SK-N-SH treated with all-trans-retinoic acid at 6 μM for 48 hours (cell line): ENCODE results near the gene LY6G6F.

ENCODE experiments used
- ATAC-seq: fragments of 200-7000 bp; cut with Tn5 transposase; 3 replicates; pipeline ENCODE4 v1.9.1; 2020; ENCODE audit warnings: mild to moderate bottlenecking, moderate library complexity
- ARNTL ChIP-seq: fragments of 450-650 bp; formaldehyde crosslinking; IDR thresholded peaks from 2 replicates; pipeline ENCODE4 v1.5.0; 2020; ENCODE audit warnings: low read depth, mild to moderate bottlenecking, moderate library complexity, borderline replicate concordance
- BACH2 ChIP-seq: fragments of 250-450 bp; sonication (Bioruptor Pico); IDR thresholded peaks from 2 replicates; pipeline ENCODE4 v1.9.0; 2021; ENCODE audit warnings: mild to moderate bottlenecking, borderline replicate concordance
- ISL1 ChIP-seq: fragments of 250-450 bp; sonication (Bioruptor Pico); IDR thresholded peaks from 2 replicates; pipeline ENCODE4 v2.1.2; 2022; ENCODE audit warnings: mild to moderate bottlenecking, moderate library complexity
- OSR1 ChIP-seq: fragments of 250-450 bp; sonication (Bioruptor Pico); IDR thresholded peaks from 2 replicates; pipeline ENCODE4 v1.8.0; 2022; ENCODE audit warnings: moderate library complexity, mild to moderate bottlenecking, inconsistent platforms
- PPARA ChIP-seq: fragments of 250-450 bp; sonication (Bioruptor Pico); IDR thresholded peaks from 2 replicates; pipeline ENCODE4 v1.5.0; 2020; ENCODE audit warnings: mild to moderate bottlenecking, borderline replicate concordance
- RARB ChIP-seq: fragments of 250-450 bp; sonication (Bioruptor Pico); IDR thresholded peaks from 2 replicates; pipeline ENCODE4 v1.8.0; 2021; ENCODE audit warnings: mild to moderate bottlenecking, moderate library complexity
- SNAI2 ChIP-seq: fragments of 250-450 bp; sonication (Bioruptor Pico); IDR thresholded peaks from 2 replicates; pipeline ENCODE4 v1.5.0; 2020; ENCODE audit warnings: mild to moderate bottlenecking, moderate library complexity
- TOX ChIP-seq: fragments of 250-450 bp; sonication (Bioruptor Pico); IDR thresholded peaks from 2 replicates; pipeline ENCODE4 v1.8.0; 2021; ENCODE audit warnings: mild to moderate bottlenecking, moderate library complexity, borderline replicate concordance
- ZC3H10 ChIP-seq: fragments of 250-450 bp; sonication (Bioruptor Pico); IDR thresholded peaks from 2 replicates; pipeline ENCODE4 v1.5.1; 2021; ENCODE audit warnings: mild to moderate bottlenecking, moderate library complexity
- ZFP30 ChIP-seq: fragments of 450-650 bp; formaldehyde crosslinking; IDR thresholded peaks from 2 replicates; pipeline ENCODE4 v1.5.0; 2022; ENCODE audit warnings: mild to moderate bottlenecking, moderate library complexity
- ZNF565 ChIP-seq: fragments of 450-650 bp; formaldehyde crosslinking; conservative IDR thresholded peaks from 2 replicates; pipeline ENCODE4 v1.5.0; 2020; ENCODE audit warnings: low read depth, mild to moderate bottlenecking, moderate library complexity
- TF ChIP-seq, protein P1 (sequence below): fragments of 250-450 bp; sonication (Bioruptor Pico); IDR thresholded peaks from 2 replicates; pipeline ENCODE4 v1.8.0; 2020; ENCODE audit warnings: mild to moderate bottlenecking, moderate library complexity, borderline replicate concordance
- TF ChIP-seq, protein P2 (sequence below): fragments of 250-450 bp; sonication (Bioruptor Pico); IDR thresholded peaks from 2 replicates; pipeline ENCODE4 v1.5.0; 2020; ENCODE audit warnings: mild to moderate bottlenecking, moderate library complexity
- TF ChIP-seq, protein P3 (sequence below): fragments of 250-450 bp; sonication (Bioruptor Pico); IDR thresholded peaks from 2 replicates; pipeline ENCODE4 v1.5.1; 2020; ENCODE audit warnings: low read depth, mild to moderate bottlenecking, moderate library complexity

Gene LY6G6F

DNA sequence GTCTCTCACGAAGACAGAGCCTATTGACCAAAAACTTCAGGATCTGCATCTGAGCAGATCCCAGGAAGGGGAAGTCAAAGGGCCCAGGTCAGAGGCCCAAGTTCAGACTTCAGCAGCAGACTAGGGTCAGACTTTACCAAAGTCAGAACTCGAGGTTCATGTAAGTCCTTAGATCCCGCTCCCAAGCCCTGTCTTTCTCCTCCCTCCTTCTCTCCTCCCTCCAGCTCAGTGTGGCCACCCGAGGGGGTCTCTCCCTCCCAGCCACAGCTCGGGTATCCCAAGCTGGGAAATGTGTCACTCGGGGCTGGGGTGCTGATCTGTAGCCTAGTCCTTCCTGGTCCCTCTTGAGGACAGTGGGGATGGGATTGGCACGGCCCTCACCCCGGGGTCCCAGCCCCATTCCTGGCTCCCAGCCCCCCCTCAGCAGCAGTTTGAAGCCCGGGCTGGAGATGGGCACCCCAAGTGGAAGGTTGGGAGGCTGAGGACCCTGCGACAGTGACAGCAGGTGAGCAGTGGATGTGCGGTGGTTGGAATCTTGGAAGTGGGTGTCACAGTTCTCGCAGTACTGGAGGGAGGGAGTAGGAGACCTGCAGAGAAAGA is 44.4 kb upstream of the LY6G6F start:
- no peak for TF ChIP-seq OSR1 (CRISPR knock-in tag)
- TF ChIP-seq, all 23 proteins: peak for 0
- no peak for ATAC-seq

DNA sequence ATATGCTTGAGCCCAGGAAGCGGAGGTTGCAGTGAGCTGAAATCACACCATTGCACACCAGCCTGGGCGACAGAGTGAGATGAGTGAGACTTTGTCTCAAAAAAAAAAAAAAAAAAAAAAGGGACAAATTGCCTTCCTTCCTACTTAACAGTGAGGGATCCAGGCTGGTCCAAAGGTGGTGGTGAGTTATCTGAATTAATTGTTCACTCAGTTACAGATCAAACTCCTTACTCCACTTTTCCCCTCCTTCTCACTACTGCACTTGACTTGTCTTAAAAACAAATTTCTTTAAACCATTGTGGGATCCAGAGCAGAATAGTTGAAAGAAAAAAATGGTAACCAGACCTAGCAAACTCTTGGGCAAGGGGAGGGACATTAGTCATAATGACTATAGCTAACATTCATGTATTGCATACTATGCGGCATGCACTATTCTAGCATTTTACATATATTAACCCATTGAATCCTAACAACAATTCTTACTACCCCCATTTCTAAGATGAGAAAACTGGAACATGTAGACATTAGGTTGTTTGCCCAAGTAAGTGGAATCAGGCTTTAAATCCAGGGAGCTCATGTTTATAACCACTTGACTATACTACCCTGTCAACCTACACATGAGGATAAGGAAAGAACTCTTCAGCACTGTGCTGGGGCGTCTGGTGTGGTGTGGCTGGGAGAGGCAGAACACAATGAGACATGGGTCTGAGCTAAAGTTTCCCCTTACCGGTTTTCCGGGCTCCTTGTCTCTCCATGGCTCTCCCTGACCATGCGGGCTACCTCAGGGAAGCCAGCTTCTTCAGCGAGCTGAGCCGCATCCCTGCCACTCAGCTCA is 43.3 kb upstream of the LY6G6F start:
- TF ChIP-seq ZNF565: no peak
- no peak for TF ChIP-seq BACH2 (CRISPR knock-in tag)
- TF ChIP-seq, protein P1, sequence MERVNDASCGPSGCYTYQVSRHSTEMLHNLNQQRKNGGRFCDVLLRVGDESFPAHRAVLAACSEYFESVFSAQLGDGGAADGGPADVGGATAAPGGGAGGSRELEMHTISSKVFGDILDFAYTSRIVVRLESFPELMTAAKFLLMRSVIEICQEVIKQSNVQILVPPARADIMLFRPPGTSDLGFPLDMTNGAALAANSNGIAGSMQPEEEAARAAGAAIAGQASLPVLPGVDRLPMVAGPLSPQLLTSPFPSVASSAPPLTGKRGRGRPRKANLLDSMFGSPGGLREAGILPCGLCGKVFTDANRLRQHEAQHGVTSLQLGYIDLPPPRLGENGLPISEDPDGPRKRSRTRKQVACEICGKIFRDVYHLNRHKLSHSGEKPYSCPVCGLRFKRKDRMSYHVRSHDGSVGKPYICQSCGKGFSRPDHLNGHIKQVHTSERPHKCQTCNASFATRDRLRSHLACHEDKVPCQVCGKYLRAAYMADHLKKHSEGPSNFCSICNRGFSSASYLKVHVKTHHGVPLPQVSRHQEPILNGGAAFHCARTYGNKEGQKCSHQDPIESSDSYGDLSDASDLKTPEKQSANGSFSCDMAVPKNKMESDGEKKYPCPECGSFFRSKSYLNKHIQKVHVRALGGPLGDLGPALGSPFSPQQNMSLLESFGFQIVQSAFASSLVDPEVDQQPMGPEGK (CRISPR knock-in tag): no peak
- TF ChIP-seq, protein P2, sequence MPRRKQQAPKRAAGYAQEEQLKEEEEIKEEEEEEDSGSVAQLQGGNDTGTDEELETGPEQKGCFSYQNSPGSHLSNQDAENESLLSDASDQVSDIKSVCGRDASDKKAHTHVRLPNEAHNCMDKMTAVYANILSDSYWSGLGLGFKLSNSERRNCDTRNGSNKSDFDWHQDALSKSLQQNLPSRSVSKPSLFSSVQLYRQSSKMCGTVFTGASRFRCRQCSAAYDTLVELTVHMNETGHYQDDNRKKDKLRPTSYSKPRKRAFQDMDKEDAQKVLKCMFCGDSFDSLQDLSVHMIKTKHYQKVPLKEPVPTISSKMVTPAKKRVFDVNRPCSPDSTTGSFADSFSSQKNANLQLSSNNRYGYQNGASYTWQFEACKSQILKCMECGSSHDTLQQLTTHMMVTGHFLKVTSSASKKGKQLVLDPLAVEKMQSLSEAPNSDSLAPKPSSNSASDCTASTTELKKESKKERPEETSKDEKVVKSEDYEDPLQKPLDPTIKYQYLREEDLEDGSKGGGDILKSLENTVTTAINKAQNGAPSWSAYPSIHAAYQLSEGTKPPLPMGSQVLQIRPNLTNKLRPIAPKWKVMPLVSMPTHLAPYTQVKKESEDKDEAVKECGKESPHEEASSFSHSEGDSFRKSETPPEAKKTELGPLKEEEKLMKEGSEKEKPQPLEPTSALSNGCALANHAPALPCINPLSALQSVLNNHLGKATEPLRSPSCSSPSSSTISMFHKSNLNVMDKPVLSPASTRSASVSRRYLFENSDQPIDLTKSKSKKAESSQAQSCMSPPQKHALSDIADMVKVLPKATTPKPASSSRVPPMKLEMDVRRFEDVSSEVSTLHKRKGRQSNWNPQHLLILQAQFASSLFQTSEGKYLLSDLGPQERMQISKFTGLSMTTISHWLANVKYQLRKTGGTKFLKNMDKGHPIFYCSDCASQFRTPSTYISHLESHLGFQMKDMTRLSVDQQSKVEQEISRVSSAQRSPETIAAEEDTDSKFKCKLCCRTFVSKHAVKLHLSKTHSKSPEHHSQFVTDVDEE: no peak
- no peak for TF ChIP-seq ZC3H10 (CRISPR knock-in tag)
- no peak for TF ChIP-seq PPARA (CRISPR knock-in tag)
- no peak for TF ChIP-seq SNAI2 (CRISPR knock-in tag)
- TF ChIP-seq TOX (CRISPR knock-in tag): no peak
- TF ChIP-seq OSR1 (CRISPR knock-in tag): no peak
- TF ChIP-seq ISL1 (CRISPR knock-in tag): no peak
- TF ChIP-seq ZFP30 (CRISPR knock-in tag): no peak
- ATAC-seq: no peak

DNA sequence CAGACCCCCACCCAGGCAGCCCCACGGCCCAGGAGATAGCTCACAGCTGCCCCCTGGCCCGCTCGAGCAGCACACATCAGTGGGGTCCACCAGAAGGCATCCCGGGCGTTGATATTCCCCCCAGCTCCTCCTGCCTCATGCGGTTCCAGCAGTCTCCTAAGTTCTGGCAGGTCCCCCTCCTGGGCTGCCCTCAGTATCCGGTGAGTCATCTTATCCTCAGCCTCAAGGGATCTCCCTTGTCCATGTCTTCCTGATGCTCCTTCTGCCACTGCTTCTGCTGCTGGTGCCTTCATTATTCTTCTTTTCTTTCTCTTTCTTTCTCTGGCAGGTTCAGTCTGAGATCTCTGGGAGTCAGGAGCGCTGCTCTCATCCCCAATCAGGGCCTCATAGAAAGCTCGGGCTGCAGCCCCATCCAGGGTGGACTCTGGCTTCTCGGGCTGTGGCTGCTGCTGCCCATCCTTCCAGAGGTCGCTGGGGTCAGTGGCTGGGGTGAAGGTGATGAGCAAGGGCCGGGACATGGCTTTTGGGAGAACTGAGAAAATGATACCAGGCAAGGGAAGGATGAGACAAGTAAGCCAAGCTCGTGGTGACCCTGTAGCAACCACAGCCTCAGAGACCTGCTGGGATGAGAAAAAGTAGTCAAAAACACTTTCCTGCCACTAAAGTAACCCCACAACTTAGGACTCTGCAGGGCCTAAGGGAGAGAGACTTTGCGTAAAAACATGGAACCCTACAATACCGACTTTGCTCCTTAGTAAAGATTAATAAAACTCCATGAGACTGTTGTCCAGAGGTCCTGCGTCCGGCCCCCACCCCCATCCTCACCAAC is 42.5 kb upstream of the LY6G6F start:
- TF ChIP-seq RARB (CRISPR knock-in tag): no peak
- peak; percentile 41 for ATAC-seq

DNA sequence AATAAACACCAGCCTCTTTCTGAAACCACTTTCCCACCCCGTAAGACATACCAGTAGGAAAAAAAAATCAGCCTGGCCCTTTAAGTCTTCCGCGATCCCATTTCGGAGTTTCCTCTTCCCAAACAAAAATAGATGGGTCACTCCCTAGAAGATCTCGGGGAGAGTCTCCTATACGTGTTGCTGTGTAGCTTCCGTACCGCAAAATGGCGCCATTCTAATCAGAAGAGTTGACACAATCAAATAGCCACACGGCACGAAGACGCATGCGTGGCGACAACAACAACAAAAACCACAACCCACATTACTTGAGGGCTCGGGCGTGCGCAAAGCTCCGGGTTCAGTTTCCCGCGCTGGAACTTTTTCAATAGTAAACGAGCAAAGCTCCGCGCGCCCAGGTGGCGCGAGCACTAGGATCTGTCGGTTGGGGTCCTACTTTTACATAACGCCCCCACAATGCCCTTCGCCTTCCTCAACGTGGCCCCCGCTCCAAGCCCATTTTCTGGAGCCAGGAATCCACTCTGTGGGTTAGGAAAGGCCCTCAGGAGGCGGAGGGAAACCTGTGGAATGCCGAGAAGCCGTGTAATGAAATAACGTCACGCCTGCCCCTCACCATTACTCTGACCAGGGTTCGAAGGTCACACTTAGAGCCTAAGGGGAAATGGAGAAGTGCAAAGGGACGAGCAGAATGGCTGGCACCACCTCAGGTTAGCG is 41.7 kb upstream of the LY6G6F start, which contains the start of gene GPANK1:
TSS of gene GPANK1 (minus strand) at position 208 of the 711 bp plus-strand sequence. CDS start 519 bp downstream, outside the sequence.
- peak; percentile 71 for ATAC-seq
- TF ChIP-seq TOX (CRISPR knock-in tag): no peak
- no peak for TF ChIP-seq ARNTL (CRISPR knock-in tag)
- TF ChIP-seq, protein P2: no peak
- TF ChIP-seq ZNF565: no peak
- no peak for TF ChIP-seq PPARA (CRISPR knock-in tag)
- TF ChIP-seq, protein P3, sequence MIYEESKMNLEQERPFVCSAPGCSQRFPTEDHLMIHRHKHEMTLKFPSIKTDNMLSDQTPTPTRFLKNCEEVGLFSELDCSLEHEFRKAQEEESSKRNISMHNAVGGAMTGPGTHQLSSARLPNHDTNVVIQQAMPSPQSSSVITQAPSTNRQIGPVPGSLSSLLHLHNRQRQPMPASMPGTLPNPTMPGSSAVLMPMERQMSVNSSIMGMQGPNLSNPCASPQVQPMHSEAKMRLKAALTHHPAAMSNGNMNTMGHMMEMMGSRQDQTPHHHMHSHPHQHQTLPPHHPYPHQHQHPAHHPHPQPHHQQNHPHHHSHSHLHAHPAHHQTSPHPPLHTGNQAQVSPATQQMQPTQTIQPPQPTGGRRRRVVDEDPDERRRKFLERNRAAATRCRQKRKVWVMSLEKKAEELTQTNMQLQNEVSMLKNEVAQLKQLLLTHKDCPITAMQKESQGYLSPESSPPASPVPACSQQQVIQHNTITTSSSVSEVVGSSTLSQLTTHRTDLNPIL: no peak
- TF ChIP-seq SNAI2 (CRISPR knock-in tag): no peak
